ENCODE data around the gene RAPSN.

The RAPSN gene

GRCh38 chr11:47448566-47449427, at the start of gene RAPSN:
Gene RAPSN, minus strand, starts transcription at chr11:47449136. Its CDS starts 172 bp downstream, at chr11:47448964.
- no peak for DNase-seq

- no peak for DNase-seq
These were observed 49.2 kb upstream of the RAPSN start for GRCh38 chr11:47498149-47498548.

- no peak for DNase-seq
These were observed 47.9 kb upstream of the RAPSN start for GRCh38 chr11:47496808-47497207.

- DNase-seq: no peak
These were observed 46.9 kb upstream of the RAPSN start for GRCh38 chr11:47495856-47496217.

GRCh38 chr11:47495011-47495855, 46.3 kb upstream of the RAPSN start:
- DNase-seq: no peak

- DNase-seq: no peak
These were observed 40.4 kb upstream of the RAPSN start for GRCh38 chr11:47489395-47489755.

GRCh38 chr11:47488674-47489394, 39.9 kb upstream of the RAPSN start:
- DNase-seq: no peak

- no peak for DNase-seq
These were observed 39.2 kb upstream of the RAPSN start for GRCh38 chr11:47488111-47488510.

GRCh38 chr11:47487421-47487820, 38.5 kb upstream of the RAPSN start:
- no peak for DNase-seq

- no peak for DNase-seq
These were observed 36.2 kb upstream of the RAPSN start for GRCh38 chr11:47485107-47485506.

- DNase-seq: no peak
These were observed 34.5 kb upstream of the RAPSN start for GRCh38 chr11:47483457-47483856.

- no peak for DNase-seq
These were observed 31.8 kb upstream of the RAPSN start for GRCh38 chr11:47480762-47481161.

GRCh38 chr11:47478651-47479329, 29.9 kb upstream of the RAPSN start:
- no peak for DNase-seq

- no peak for DNase-seq
These were observed 28.8 kb upstream of the RAPSN start for GRCh38 chr11:47477753-47478152.

- no peak for DNase-seq
These were observed 28.4 kb upstream of the RAPSN start for GRCh38 chr11:47477323-47477722.

- DNase-seq: no peak
These were observed 21.7 kb upstream of the RAPSN start for GRCh38 chr11:47470671-47471070.

- no peak for DNase-seq
These were observed 20.6 kb upstream of the RAPSN start for GRCh38 chr11:47469361-47470179.

- DNase-seq: no peak
These were observed 19.8 kb upstream of the RAPSN start for GRCh38 chr11:47468598-47469214.

- no peak for DNase-seq
These were observed 18.4 kb upstream of the RAPSN start for GRCh38 chr11:47467357-47467756.

- no peak for DNase-seq
These were observed 17.8 kb upstream of the RAPSN start for GRCh38 chr11:47466701-47467250.

- DNase-seq: no peak
These were observed 17.3 kb upstream of the RAPSN start for GRCh38 chr11:47466201-47466600.

All from activated T-cell treated with anti-CD3 and anti-CD28 coated beads for 4 hours (primary cell).